GM21723 (cell line): ENCODE results near the gene CMTR1.

Experiments used
- ATAC-seq: cut with Tn5 transposase; IDR thresholded peaks from one replicate; pipeline ENCODE4 v1.9.1; 2021; ENCODE audit warnings: mild to moderate bottlenecking, moderate library complexity; ENCODE audit not compliant: unreplicated experiment

Gene CMTR1

GRCh38 chr6:37528541-37528940 is 95.5 kb downstream of the CMTR1 start:
- no peak for ATAC-seq

- ATAC-seq, result no peak
Observed at GRCh38 chr6:37530297-37530696, 97.3 kb downstream of the CMTR1 start.

DNA sequence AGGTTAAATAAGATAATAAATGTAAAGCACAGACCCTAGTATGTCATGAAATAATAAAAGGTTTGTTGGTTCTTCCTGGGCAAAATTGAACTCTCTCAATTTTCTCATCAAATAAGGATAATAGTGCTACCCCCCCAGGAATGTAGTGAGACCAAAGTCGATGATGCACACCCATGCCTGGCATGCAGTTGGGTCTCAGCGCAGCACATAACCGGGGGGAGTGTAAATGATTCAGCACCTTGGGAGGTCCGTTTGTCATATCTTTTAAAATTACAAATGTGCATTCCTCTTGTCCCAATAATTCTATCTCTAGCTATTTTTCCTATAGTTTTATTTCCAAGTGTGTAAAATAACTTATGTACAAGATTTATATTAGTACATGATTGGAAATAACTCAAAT is 98.0 kb downstream of the CMTR1 start:
- ATAC-seq, result no peak
